K562 (cell line): Measurements from ENCODE around the gene ZNF747. TPM values are rescaled to one million over a fixed set of nuclear protein-coding genes. Genes with fewer than 3 reads are reported as not detected.

Experiments used
- CTBP1 ChIP-seq: fragments of 450-650 bp; IDR thresholded peaks from 2 replicates; pipeline ENCODE4 v1.6.1; 2016; ENCODE audit warnings: borderline replicate concordance
- HES1 ChIP-seq: fragments of 450-650 bp; IDR thresholded peaks from 2 replicates; pipeline ENCODE4 v1.6.1; 2016; ENCODE audit warnings: low read depth, mild to moderate bottlenecking, moderate library complexity
- HNRNPUL1 ChIP-seq: fragments of 200-400 bp; formaldehyde crosslinking; IDR thresholded peaks from 2 replicates; pipeline ENCODE4 v1.6.1; 2017; ENCODE audit warnings: low read length
- MXD1 ChIP-seq: fragments of 250-450 bp; sonication (Bioruptor Pico); IDR thresholded peaks from 2 replicates; pipeline ENCODE4 v1.8.0; 2021; ENCODE audit warnings: borderline replicate concordance, mild to moderate bottlenecking, moderate library complexity; ENCODE audit not compliant: poor library complexity, severe bottlenecking
- NONO ChIP-seq, 2 experiments: fragments of 200-400 bp in 1 of 2; fragments of 450-650 bp in 1 of 2; formaldehyde crosslinking in 1 of 2; IDR thresholded peaks; 2 replicates each; pipeline ENCODE4 v1.6.1; 2017; ENCODE audit warnings: low read depth in 2 of 2, mild to moderate bottlenecking in 2 of 2, moderate library complexity in 2 of 2, low read length in 1 of 2
- RBBP5 ChIP-seq: fragments of 200-600 bp; sonication (generic); IDR thresholded peaks from 2 replicates; pipeline ENCODE4 v1.6.1; 2012; ENCODE audit warnings: borderline replicate concordance, mild to moderate bottlenecking, low read length, control low read depth, inconsistent platforms; ENCODE audit not compliant: insufficient read depth, poor library complexity, severe bottlenecking
- RBM34 ChIP-seq: fragments of 200-400 bp; formaldehyde crosslinking; IDR thresholded peaks from 2 replicates; pipeline ENCODE4 v1.6.1; 2018; ENCODE audit warnings: low read length, borderline replicate concordance; ENCODE audit not compliant: insufficient read depth
- RUNX1 ChIP-seq: sonication (generic); IDR thresholded peaks from 2 replicates; pipeline ENCODE4 v1.6.1; 2016; ENCODE audit warnings: antibody characterized with exemption, low read depth
- ZNF318 ChIP-seq, 2 experiments: fragments of 450-650 bp; IDR thresholded peaks; 2 replicates each; pipeline ENCODE4 v1.6.1; 2016; ENCODE audit warnings: mild to moderate bottlenecking in 2 of 2, borderline replicate concordance in 1 of 2, low read depth in 1 of 2, moderate library complexity in 1 of 2
- polyA plus RNA-seq, 8 experiments: library from polyadenylated mRNA; depleted of rRNA in 4 of 8; stranded (reverse) in 5 of 8; unstranded in 3 of 8; fragments of >200 nt; fragmentation: Nextera tagmentation in 2 of 8; fragmentation: Illumina TruSeq in 1 of 8; extraction: Ambion mirVana in 2 of 8; extraction: Trizol in 1 of 8; gene quantifications; 2 replicates each; pipeline versions ENCODE4 v1.2.1 to v1.2.3, GENCODE V29; 2011 to 2014; ENCODE audit warnings: inconsistent platforms in 1 of 8, missing spikeins in 1 of 8
- total RNA-seq, 7 experiments: library from RNA; depleted of rRNA in 6 of 7; stranded (reverse); fragments of >200 nt in 6 of 7; fragmentation: Illumina TruSeq in 2 of 7; extraction: Trizol in 2 of 7; gene quantifications; 2 replicates each; pipeline versions ENCODE4 v1.2.1 to v1.2.3, GENCODE V29; 2011 to 2021; ENCODE audit warnings: low replicate concordance in 1 of 7
- TF ChIP-seq, protein P1 (sequence below): sonication (generic); formaldehyde crosslinking; IDR thresholded peaks from 2 replicates; pipeline ENCODE4 v1.8.0; 2022; ENCODE audit warnings: mild to moderate bottlenecking, missing genetic modification reagents, borderline replicate concordance
- TF ChIP-seq, protein P2 (sequence below): fragments of 250-450 bp; sonication (Bioruptor Pico); IDR thresholded peaks from 2 replicates; pipeline ENCODE4 v1.5.0; 2022; ENCODE audit warnings: mild to moderate bottlenecking

Gene ZNF747
- total and polyA plus RNA-seq, 9 of the 15 experiments (the other 6 are each of a cell fraction or from before 2014, with no cell fraction given): 0.14 to 3.3 (median 1.5) TPM

DNA sequence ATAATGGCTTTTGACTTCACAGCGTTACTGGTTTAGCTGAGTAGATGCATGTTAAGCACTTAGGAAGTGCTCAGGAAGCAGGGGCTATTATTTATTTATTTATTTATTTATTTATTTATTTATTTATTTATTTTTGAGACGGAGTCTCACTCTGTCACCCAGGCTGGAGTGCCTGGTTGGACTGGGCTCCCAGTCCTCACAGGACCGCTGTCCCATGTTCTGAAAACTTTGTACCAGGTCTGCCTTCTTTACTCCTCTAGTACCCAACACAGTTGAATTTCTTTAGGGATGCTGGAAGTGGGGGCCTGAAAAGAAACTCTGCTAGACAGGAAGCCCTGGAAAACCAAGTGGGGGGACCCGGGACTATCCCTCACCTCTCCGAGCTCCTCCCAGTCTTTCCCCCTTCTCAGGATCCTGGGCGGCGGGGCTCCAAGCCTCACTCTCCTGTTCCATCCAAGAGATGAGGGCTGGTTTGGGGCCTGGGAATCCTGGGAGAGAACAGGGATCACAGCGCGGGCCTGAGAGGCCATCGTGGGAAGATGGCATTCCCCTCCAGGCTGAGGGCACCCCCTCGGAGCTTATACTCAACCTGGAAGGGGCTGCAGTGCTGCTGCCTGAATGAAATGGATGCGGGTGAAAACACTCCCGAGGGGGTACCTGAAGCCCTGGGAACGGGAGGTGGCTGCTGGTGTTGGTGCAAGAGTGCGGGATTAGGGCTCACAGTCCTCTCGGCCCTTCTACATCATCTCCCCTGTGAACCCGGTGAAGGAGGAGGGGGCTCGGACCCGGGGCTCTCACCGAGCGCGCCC, 36.2 kb upstream of the ZNF747 start (continued):
- TF ChIP-seq, protein P1, sequence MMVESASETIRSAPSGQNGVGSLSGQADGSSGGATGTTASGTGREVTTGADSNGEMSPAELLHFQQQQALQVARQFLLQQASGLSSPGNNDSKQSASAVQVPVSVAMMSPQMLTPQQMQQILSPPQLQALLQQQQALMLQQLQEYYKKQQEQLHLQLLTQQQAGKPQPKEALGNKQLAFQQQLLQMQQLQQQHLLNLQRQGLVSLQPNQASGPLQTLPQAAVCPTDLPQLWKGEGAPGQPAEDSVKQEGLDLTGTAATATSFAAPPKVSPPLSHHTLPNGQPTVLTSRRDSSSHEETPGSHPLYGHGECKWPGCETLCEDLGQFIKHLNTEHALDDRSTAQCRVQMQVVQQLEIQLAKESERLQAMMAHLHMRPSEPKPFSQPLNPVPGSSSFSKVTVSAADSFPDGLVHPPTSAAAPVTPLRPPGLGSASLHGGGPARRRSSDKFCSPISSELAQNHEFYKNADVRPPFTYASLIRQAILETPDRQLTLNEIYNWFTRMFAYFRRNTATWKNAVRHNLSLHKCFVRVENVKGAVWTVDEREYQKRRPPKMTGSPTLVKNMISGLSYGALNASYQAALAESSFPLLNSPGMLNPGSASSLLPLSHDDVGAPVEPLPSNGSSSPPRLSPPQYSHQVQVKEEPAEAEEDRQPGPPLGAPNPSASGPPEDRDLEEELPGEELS (CRISPR knock-in tag): no peak
- TF ChIP-seq NONO (IDR thresholded peaks at IDR 0.05; ENCODE audit: low read depth in 2 of 2, low read length in 1 of 2): no peak
- no peak for TF ChIP-seq ZNF318 (IDR thresholded peaks at IDR 0.05; ENCODE audit: borderline replicate concordance in 1 of 2, low read depth in 1 of 2)
- TF ChIP-seq, protein P2, sequence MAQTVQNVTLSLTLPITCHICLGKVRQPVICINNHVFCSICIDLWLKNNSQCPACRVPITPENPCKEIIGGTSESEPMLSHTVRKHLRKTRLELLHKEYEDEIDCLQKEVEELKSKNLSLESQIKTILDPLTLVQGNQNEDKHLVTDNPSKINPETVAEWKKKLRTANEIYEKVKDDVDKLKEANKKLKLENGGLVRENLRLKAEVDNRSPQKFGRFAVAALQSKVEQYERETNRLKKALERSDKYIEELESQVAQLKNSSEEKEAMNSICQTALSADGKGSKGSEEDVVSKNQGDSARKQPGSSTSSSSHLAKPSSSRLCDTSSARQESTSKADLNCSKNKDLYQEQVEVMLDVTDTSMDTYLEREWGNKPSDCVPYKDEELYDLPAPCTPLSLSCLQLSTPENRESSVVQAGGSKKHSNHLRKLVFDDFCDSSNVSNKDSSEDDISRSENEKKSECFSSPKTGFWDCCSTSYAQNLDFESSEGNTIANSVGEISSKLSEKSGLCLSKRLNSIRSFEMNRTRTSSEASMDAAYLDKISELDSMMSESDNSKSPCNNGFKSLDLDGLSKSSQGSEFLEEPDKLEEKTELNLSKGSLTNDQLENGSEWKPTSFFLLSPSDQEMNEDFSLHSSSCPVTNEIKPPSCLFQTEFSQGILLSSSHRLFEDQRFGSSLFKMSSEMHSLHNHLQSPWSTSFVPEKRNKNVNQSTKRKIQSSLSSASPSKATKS (CRISPR knock-in tag): no peak
- no peak for TF ChIP-seq HES1
- TF ChIP-seq HNRNPUL1: no peak
- TF ChIP-seq CTBP1: no peak
- TF ChIP-seq RUNX1: no peak
- no peak for TF ChIP-seq RBBP5
- no peak for TF ChIP-seq RBM34
- no peak for TF ChIP-seq MXD1 (CRISPR knock-in tag)
